Activated T-cell treated with anti-CD3 and anti-CD28 coated beads, Interleukin-2, amount 50 U/mL, for 4 hours (primary cell): ENCODE measurements around the gene OSBPL9. TPM values are rescaled to one million over a fixed set of nuclear protein-coding genes. Genes with fewer than 3 reads are reported as not detected.

Experiments
- ATAC-seq, 2 donors: fragments of 200-7000 bp; cut with Tn5 transposase; one replicate each; pipeline ENCODE4 v1.10.0; 2021
- DNase-seq: peaks from one replicate; pipeline ENCODE4 v3.0.0-alpha.2; 2020
- H3K27me3 Mint-ChIP-seq: one replicate; pipeline ENCODE4 v1.8.0; 2021; ENCODE audit warnings: low read depth, mixed read lengths
- H3K36me3 Mint-ChIP-seq: one replicate; pipeline ENCODE4 v1.8.0; 2022; ENCODE audit warnings: mixed read lengths; ENCODE audit not compliant: insufficient read depth
- H3K4me1 Mint-ChIP-seq: one replicate; pipeline ENCODE4 v1.8.0; 2021; ENCODE audit warnings: low read depth, mixed read lengths
- H3K4me3 Mint-ChIP-seq: one replicate; pipeline ENCODE4 v1.8.0; 2021; ENCODE audit warnings: mild to moderate bottlenecking, moderate library complexity, mixed read lengths
- H3K9me3 Mint-ChIP-seq: one replicate; pipeline ENCODE4 v1.8.0; 2021; ENCODE audit warnings: mixed read lengths
- total RNA-seq, 3 donors: library from RNA; stranded (reverse); gene quantifications; one replicate each; pipeline ENCODE4 v1.2.1, GENCODE V29; 2021

The OSBPL9 gene
- total RNA-seq, 3 donors from 2014 or later = 29.6 to 31.9 (median 31.5) TPM

- ATAC-seq = no peak
- H3K4me3 Mint-ChIP-seq = no peak overlapping the region
- peaks cover 40% of the 10 kb centered on the region for H3K4me1 Mint-ChIP-seq
- no peaks in the 10 kb centered on the region for H3K9me3 Mint-ChIP-seq
- H3K36me3 Mint-ChIP-seq = peaks cover 9% of the 10 kb centered on the region
- no peak for DNase-seq
- H3K27me3 Mint-ChIP-seq = no peaks in the 10 kb centered on the region
These were observed 5.1 kb downstream of the OSBPL9 start for GRCh38 chr1:51621841-51622454.

- peaks cover 36% of the 10 kb centered on the region for H3K4me1 Mint-ChIP-seq
- no peak overlapping the region for H3K4me3 Mint-ChIP-seq
- no peak for DNase-seq
- ATAC-seq = peak in 1 of 2 donors; percentile 25
- H3K27me3 Mint-ChIP-seq = no peaks in the 10 kb centered on the region
- H3K9me3 Mint-ChIP-seq = no peaks in the 10 kb centered on the region
- peaks cover 9% of the 10 kb centered on the region for H3K36me3 Mint-ChIP-seq
These were observed 5.6 kb downstream of the OSBPL9 start for GRCh38 chr1:51622455-51622913.

DNA sequence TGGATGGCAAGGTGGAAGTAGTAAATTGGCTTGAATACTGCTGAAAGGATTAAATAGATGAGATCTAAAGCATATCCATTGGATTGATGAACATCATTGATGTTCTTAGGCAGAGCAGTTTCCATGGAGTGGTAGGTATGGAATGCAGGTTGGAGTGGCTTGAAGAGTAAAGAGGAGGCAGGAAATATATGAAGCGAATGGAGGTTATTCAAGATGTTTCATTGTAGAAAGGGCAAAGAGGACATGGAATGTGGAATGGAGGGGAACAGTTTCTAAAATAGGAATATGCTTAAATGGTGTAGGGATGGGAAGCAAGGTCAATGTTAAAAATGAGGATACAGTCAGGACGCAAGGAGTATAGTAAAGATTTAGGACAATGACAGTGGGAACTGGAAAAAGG, 6.1 kb downstream of the OSBPL9 start:
- peaks cover 30% of the 10 kb centered on the region for H3K4me1 Mint-ChIP-seq
- no peak for DNase-seq

GRCh38 chr1:51623450-51623849, 6.6 kb downstream of the OSBPL9 start:
- Mint-ChIP-seq H3K27me3 (no peaks in the 10 kb centered on the region), H3K4me1 (peaks cover 28% of the 10 kb centered on the region), H3K9me3 (no peaks in the 10 kb centered on the region), H3K36me3 (peaks cover 9% of the 10 kb centered on the region), H3K4me3 (no peak overlapping the region)
- DNase-seq (no peak), ATAC-seq (no peak)

More for the DNA sequence above, 6.1 kb downstream of the OSBPL9 start:
- no peak overlapping the region for H3K4me3 Mint-ChIP-seq
- H3K9me3 Mint-ChIP-seq = no peaks in the 10 kb centered on the region
- H3K27me3 Mint-ChIP-seq = no peaks in the 10 kb centered on the region
- H3K36me3 Mint-ChIP-seq = peaks cover 9% of the 10 kb centered on the region
- no peak for ATAC-seq

DNA sequence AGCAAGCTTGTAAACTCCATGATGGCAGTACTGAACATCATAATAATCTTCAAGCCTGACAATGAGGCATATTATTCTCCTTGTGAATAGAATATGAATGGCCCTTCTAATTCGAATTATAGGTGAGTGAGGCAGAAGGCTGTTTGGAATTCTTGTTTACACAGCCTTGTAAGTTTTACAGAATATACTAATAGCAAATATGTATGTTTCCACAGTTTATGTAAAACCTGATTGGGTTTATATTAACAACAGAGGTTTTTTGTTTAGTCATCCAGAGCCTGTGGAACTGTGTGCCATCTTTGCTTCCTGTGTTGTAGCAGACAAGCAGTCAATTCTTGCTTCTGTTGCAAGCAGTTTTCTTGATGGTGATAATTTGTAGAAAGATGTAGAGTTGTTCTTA, 8.0 kb downstream of the OSBPL9 start:
- peaks cover 32% of the 10 kb centered on the region for H3K4me1 Mint-ChIP-seq
- ATAC-seq = no peak
- H3K27me3 Mint-ChIP-seq = no peaks in the 10 kb centered on the region
- H3K4me3 Mint-ChIP-seq = no peak overlapping the region
- H3K9me3 Mint-ChIP-seq = no peaks in the 10 kb centered on the region
- peaks cover 9% of the 10 kb centered on the region for H3K36me3 Mint-ChIP-seq
- DNase-seq = no peak

DNA sequence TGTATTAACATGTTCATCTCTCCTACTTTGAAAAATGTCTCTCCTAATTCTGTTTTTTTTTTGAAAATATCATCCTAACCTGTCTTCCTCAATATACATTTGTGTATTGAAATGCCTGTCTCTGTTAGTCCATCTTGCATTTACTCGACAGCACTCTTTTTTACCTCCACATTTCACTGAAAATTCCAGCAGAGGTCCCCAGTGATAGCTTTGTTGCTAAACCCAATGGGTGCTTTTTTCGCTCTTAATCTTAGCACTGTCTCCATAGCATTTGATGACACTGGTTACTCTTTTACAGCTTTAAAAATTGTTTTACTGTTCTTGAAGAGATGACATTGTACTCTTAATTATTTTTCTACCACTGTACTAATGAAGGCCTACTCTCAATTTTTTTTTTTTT, 10.8 kb downstream of the OSBPL9 start:
- peaks cover 19% of the 10 kb centered on the region for H3K4me1 Mint-ChIP-seq

DNA sequence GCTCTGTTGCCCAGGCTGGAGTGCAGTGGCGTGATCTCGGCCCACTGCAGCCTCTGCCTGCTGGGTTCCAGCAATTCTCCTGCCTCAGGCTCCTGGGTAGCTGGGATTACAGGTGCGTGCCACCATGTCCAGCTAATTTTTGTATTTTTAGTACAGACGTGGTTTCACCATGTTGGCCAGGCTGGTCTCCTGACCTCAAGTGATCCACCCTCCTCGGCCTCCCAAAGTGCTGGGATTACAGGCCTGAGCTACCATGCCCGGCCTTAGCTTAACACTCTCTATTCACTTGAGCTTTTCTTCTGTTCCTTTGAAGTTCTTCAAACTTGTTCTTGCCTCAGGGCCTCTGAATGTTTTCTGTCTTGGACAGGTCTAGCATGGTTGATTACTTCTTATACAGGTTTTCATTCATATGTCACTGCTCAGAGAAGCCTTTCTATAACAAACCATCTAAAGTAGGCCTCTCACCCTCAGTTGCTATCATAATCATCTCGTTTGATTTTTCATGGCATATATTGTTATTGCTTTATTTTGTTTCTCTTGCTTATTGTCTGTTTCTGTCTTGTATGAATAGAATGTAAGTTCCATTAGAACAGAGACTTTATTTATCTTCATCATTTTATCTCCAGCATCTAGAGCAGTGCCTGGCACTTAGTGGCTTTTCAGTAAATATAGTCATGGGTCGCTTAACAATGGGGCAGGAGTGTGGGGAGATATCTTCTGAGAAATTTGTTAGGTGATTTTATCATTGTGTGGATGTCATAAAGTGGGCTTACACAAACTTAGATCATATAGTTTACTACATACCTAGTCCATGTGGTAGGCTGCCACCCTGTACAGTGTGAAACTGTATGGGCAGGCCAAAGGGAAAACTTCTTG, 12.1 kb downstream of the OSBPL9 start:
- Mint-ChIP-seq H3K27me3 (no peaks in the 10 kb centered on the region), H3K4me1 (peaks cover 14% of the 10 kb centered on the region), H3K36me3 (peaks cover 6% of the 10 kb centered on the region), H3K4me3 (no peak overlapping the region), H3K9me3 (no peaks in the 10 kb centered on the region)
- ATAC-seq (no peak), DNase-seq (no peak)

More for the DNA sequence above, 10.8 kb downstream of the OSBPL9 start:
- ATAC-seq (no peak), DNase-seq (no peak)
- Mint-ChIP-seq H3K27me3 (no peaks in the 10 kb centered on the region), H3K4me3 (no peak overlapping the region), H3K36me3 (peaks cover 6% of the 10 kb centered on the region), H3K9me3 (no peaks in the 10 kb centered on the region)

- Mint-ChIP-seq H3K4me1 (peaks cover 21% of the 10 kb centered on the region), H3K36me3 (peaks cover 8% of the 10 kb centered on the region), H3K4me3 (no peak overlapping the region), H3K27me3 (no peaks in the 10 kb centered on the region), H3K9me3 (no peaks in the 10 kb centered on the region)
- ATAC-seq (no peak), DNase-seq (no peak)
These were observed 13.0 kb downstream of the OSBPL9 start for GRCh38 chr1:51629918-51630317.

DNA sequence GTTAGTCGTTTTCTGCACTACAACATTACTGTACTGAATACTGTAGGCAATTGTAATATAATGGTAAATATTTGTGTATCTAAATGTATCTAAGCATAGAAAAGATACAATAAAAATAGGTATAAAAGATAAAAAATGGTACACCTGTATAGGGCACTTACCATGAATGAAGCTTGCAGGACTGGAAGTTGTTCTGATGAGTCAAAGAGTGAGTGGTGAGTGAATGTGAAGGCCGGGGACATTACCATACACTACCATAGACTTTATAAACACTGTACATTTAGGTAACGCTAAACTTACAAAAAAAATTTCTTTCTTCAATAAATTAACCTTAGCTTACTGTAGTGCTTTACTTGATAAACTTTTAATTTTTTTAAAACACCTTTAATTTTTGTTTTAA, 13.5 kb downstream of the OSBPL9 start:
- no peak for DNase-seq
- H3K4me3 Mint-ChIP-seq = no peak overlapping the region
- peaks cover 8% of the 10 kb centered on the region for H3K36me3 Mint-ChIP-seq
- no peak for ATAC-seq
- peaks cover 21% of the 10 kb centered on the region for H3K4me1 Mint-ChIP-seq
- no peaks in the 10 kb centered on the region for H3K27me3 Mint-ChIP-seq
- no peaks in the 10 kb centered on the region for H3K9me3 Mint-ChIP-seq

- Mint-ChIP-seq H3K4me3 (no peak overlapping the region), H3K4me1 (peaks cover 21% of the 10 kb centered on the region)
- ATAC-seq = no peak
These were observed 14.0 kb downstream of the OSBPL9 start for GRCh38 chr1:51630922-51631321.

DNA sequence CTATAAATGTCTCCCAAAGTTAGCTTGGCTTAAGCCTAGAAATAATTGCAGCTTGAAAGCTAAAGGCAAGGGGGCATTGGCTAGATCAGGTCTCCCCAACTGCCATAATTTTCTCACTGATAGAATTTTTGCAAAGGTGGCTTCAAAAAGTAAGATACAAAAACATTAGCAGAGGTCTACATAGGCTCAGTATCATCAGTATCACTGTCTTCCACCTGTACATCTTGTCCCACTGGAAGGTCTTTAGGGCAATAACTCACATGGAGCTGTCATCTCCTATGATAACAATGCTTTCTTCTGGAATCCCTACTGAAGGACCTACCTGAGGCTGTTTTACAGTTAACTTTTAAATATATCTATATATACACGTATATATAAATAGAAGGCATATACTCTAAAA, 14.9 kb downstream of the OSBPL9 start:
- no peaks in the 10 kb centered on the region for H3K27me3 Mint-ChIP-seq
- no peak for ATAC-seq
- H3K9me3 Mint-ChIP-seq = no peaks in the 10 kb centered on the region
- peaks cover 6% of the 10 kb centered on the region for H3K36me3 Mint-ChIP-seq
- H3K4me1 Mint-ChIP-seq = peaks cover 21% of the 10 kb centered on the region
- no peak for DNase-seq
- no peak overlapping the region for H3K4me3 Mint-ChIP-seq

More at GRCh38 chr1:51630922-51631321, 14.0 kb downstream of the OSBPL9 start:
- H3K27me3 Mint-ChIP-seq = no peaks in the 10 kb centered on the region
- no peaks in the 10 kb centered on the region for H3K9me3 Mint-ChIP-seq
- H3K36me3 Mint-ChIP-seq = peaks cover 8% of the 10 kb centered on the region
- no peak for DNase-seq

GRCh38 chr1:51634618-51635017, 17.7 kb downstream of the OSBPL9 start:
- H3K27me3 Mint-ChIP-seq = no peaks in the 10 kb centered on the region
- peaks cover 6% of the 10 kb centered on the region for H3K36me3 Mint-ChIP-seq
- no peak overlapping the region for H3K4me3 Mint-ChIP-seq
- no peaks in the 10 kb centered on the region for H3K9me3 Mint-ChIP-seq
- no peak for DNase-seq
- no peak for ATAC-seq
- H3K4me1 Mint-ChIP-seq = peaks cover 13% of the 10 kb centered on the region

DNA sequence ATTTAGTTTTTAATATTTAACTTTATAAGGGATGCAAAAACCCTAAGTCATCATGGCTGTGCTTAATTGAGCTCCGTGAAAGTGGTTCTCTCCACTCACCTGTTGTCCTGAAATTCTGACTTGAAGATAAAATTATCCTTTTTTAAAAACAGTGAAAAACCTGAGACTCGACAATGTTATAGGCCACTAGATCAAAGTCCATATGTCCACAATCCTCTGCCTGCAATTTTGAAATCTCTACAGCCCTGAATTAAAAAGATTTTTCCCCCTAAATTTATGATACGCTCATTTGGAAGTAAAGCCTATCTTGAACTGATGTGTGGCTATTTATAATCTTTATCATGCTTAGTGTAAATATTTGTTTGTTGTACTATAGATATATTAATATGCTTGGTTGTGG, 18.7 kb downstream of the OSBPL9 start:
- no peaks in the 10 kb centered on the region for H3K27me3 Mint-ChIP-seq
- DNase-seq = no peak
- no peaks in the 10 kb centered on the region for H3K9me3 Mint-ChIP-seq
- no peak for ATAC-seq
- peaks cover 6% of the 10 kb centered on the region for H3K36me3 Mint-ChIP-seq
- H3K4me3 Mint-ChIP-seq = no peak overlapping the region
- H3K4me1 Mint-ChIP-seq = peaks cover 10% of the 10 kb centered on the region

GRCh38 chr1:51636191-51636590, 19.3 kb downstream of the OSBPL9 start:
- Mint-ChIP-seq H3K9me3 (no peaks in the 10 kb centered on the region), H3K27me3 (no peaks in the 10 kb centered on the region)
- ATAC-seq = no peak

More at GRCh38 chr1:51636191-51636590, 19.3 kb downstream of the OSBPL9 start:
- no peak for DNase-seq
- Mint-ChIP-seq H3K4me1 (peaks cover 10% of the 10 kb centered on the region), H3K4me3 (no peak overlapping the region), H3K36me3 (peaks cover 6% of the 10 kb centered on the region)
